H9 (cell line): ENCODE data around the gene HOOK2. TPM values are rescaled to one million over a fixed set of nuclear protein-coding genes. Genes with fewer than 3 reads are reported as not detected.

ENCODE experiments used
- DNase-seq: peaks from one replicate; pipeline ENCODE4 v3.0.0-alpha.2; 2017
- H2AFZ ChIP-seq: one replicate; pipeline ENCODE4 v1.6.1; 2013; ENCODE audit warnings: mild to moderate bottlenecking, low read length, control low read depth, moderate library complexity
- H2AK5ac ChIP-seq: 2 replicates; pipeline ENCODE4 v1.6.1; 2013; ENCODE audit warnings: low read length, control low read depth, mixed read lengths; ENCODE audit not compliant: insufficient read length
- H2BK120ac ChIP-seq: one replicate; pipeline ENCODE4 v1.6.1; 2013; ENCODE audit warnings: low read depth, mild to moderate bottlenecking, low read length, control low read depth, inconsistent platforms; ENCODE audit not compliant: poor library complexity, severe bottlenecking
- H2BK12ac ChIP-seq: 2 replicates; pipeline ENCODE4 v1.6.1; 2013; ENCODE audit warnings: low read length, control low read depth, mixed read lengths, low read depth; ENCODE audit not compliant: insufficient read length
- H2BK15ac ChIP-seq: 2 replicates; pipeline ENCODE4 v1.6.1; 2013; ENCODE audit warnings: low read depth, low read length, control low read depth
- H2BK20ac ChIP-seq: one replicate; pipeline ENCODE4 v1.6.1; 2013; ENCODE audit warnings: low read depth, mild to moderate bottlenecking, low read length, control low read depth, inconsistent platforms; ENCODE audit not compliant: poor library complexity, severe bottlenecking
- H2BK5ac ChIP-seq: 2 replicates; pipeline ENCODE4 v1.6.1; 2013; ENCODE audit warnings: low read length, control low read depth, mixed read lengths; ENCODE audit not compliant: insufficient read length
- H3K14ac ChIP-seq: 2 replicates; pipeline ENCODE4 v1.6.1; 2013; ENCODE audit warnings: low read length, control low read depth; ENCODE audit not compliant: insufficient read depth
- H3K18ac ChIP-seq: 2 replicates; pipeline ENCODE4 v1.6.1; 2013; ENCODE audit warnings: low read depth, mild to moderate bottlenecking, mixed read lengths, low read length, control low read depth; ENCODE audit not compliant: insufficient read length
- H3K23ac ChIP-seq: 2 replicates; pipeline ENCODE4 v1.6.1; 2013; ENCODE audit warnings: low read length, control low read depth, mixed read lengths, low read depth; ENCODE audit not compliant: insufficient read length
- H3K23me2 ChIP-seq: 2 replicates; pipeline ENCODE4 v1.6.1; 2013; ENCODE audit warnings: low read depth, mild to moderate bottlenecking, mixed read lengths, low read length, control low read depth; ENCODE audit not compliant: insufficient read length, poor library complexity, severe bottlenecking
- H3K27ac ChIP-seq: 2 replicates; pipeline ENCODE4 v1.5.1; 2013; ENCODE audit warnings: low read length, control low read depth, mixed read lengths, low read depth; ENCODE audit not compliant: insufficient read length
- H3K27me3 ChIP-seq: 2 replicates; pipeline ENCODE4 v1.6.1; 2013; ENCODE audit warnings: low read length, control low read depth, inconsistent platforms; ENCODE audit not compliant: insufficient read depth
- H3K4ac ChIP-seq: 2 replicates; pipeline ENCODE4 v1.6.1; 2013; ENCODE audit warnings: low read depth, mild to moderate bottlenecking, control low read depth, inconsistent platforms, low read length, moderate library complexity
- H3K4me1 ChIP-seq: 2 replicates; pipeline ENCODE4 v1.6.1; 2013; ENCODE audit warnings: low read length, control low read depth, inconsistent platforms; ENCODE audit not compliant: insufficient read depth
- H3K4me2 ChIP-seq: 2 replicates; pipeline ENCODE4 v1.6.1; 2013; ENCODE audit warnings: low read length, control low read depth, mixed read lengths; ENCODE audit not compliant: insufficient read length, insufficient read depth
- H3K56ac ChIP-seq: 2 replicates; pipeline ENCODE4 v1.6.1; 2013; ENCODE audit warnings: low read depth, mild to moderate bottlenecking, mixed read lengths, low read length, control low read depth; ENCODE audit not compliant: insufficient read length
- H3K79me1 ChIP-seq: 2 replicates; pipeline ENCODE4 v1.6.1; 2013; ENCODE audit warnings: low read depth, mild to moderate bottlenecking, moderate library complexity, low read length, control low read depth, inconsistent platforms; ENCODE audit not compliant: insufficient read depth, poor library complexity, severe bottlenecking
- H3K79me2 ChIP-seq: 2 replicates; pipeline ENCODE4 v1.6.1; 2013; ENCODE audit warnings: low read length, control low read depth, inconsistent platforms; ENCODE audit not compliant: insufficient read depth
- H3K9ac ChIP-seq: 2 replicates; pipeline ENCODE4 v1.6.1; 2013; ENCODE audit warnings: low read length, control low read depth, mixed read lengths; ENCODE audit not compliant: insufficient read length; ENCODE audit errors: extremely low read depth
- H3K9me3 ChIP-seq: one replicate; pipeline ENCODE4 v1.6.1; 2013; ENCODE audit warnings: low read depth, low read length, inconsistent platforms; ENCODE audit not compliant: control insufficient read depth
- H3T11ph ChIP-seq: one replicate; pipeline ENCODE4 v1.6.1; 2013; ENCODE audit warnings: mild to moderate bottlenecking, low read length, control low read depth, inconsistent platforms
- H4K20me1 ChIP-seq: one replicate; pipeline ENCODE4 v1.6.1; 2013; ENCODE audit not compliant: control insufficient read depth, insufficient read length, insufficient read depth
- H4K5ac ChIP-seq: 2 replicates; pipeline ENCODE4 v1.6.1; 2013; ENCODE audit warnings: low read depth, mild to moderate bottlenecking, mixed read lengths, low read length, control low read depth; ENCODE audit not compliant: insufficient read length
- H4K8ac ChIP-seq: replicated peaks from 2 replicates; pipeline ENCODE4 v1.6.1; 2013; ENCODE audit warnings: low read length, control low read depth, mixed read lengths, low read depth; ENCODE audit not compliant: insufficient read length
- H4K91ac ChIP-seq: 2 replicates; pipeline ENCODE4 v1.6.1; 2013; ENCODE audit warnings: low read depth, mild to moderate bottlenecking, moderate library complexity, mixed read lengths, low read length, control low read depth; ENCODE audit not compliant: insufficient read length
- H3K27ac Mint-ChIP-seq, 3 experiments: 2 replicates in 2 of 3; 3 replicates in 1 of 3; pipeline ENCODE4 v1.8.0; 2020 to 2021; ENCODE audit warnings: mixed read lengths in 3 of 3, mild to moderate bottlenecking in 1 of 3, moderate library complexity in 1 of 3
- H3K27me3 Mint-ChIP-seq: 2 replicates; pipeline ENCODE4 v1.8.0; 2021; ENCODE audit warnings: low read depth, mild to moderate bottlenecking, moderate library complexity, mixed read lengths
- H3K36me3 Mint-ChIP-seq, 3 experiments: 2 replicates in 2 of 3; 3 replicates in 1 of 3; pipeline ENCODE4 v1.8.0; 2020 to 2021; ENCODE audit warnings: low read depth in 3 of 3, mixed read lengths in 3 of 3; ENCODE audit not compliant: insufficient read depth in 1 of 3
- H3K4me1 Mint-ChIP-seq, 2 experiments: 2 replicates each; pipeline ENCODE4 v1.8.0; 2020; ENCODE audit warnings: mixed read lengths in 2 of 2
- H3K4me3 Mint-ChIP-seq, 2 experiments: 2 replicates in 1 of 2; 3 replicates in 1 of 2; pipeline ENCODE4 v1.8.0; 2020 to 2021; ENCODE audit warnings: mild to moderate bottlenecking in 2 of 2, mixed read lengths in 2 of 2, moderate library complexity in 1 of 2
- H3K9me3 Mint-ChIP-seq, 2 experiments: 2 replicates in 1 of 2; 3 replicates in 1 of 2; pipeline ENCODE4 v1.8.0; 2020; ENCODE audit warnings: mild to moderate bottlenecking in 2 of 2, mixed read lengths in 2 of 2, moderate library complexity in 1 of 2
- CTCF ChIP-seq: fragments of 200-600 bp; sonication (generic); conservative IDR thresholded peaks from 3 replicates; pipeline ENCODE4 v1.8.0; 2021; ENCODE audit warnings: antibody characterized with exemption, mild to moderate bottlenecking
- WGBS: extraction: QIAGEN DNeasy Blood & Tissue Kit; methylation state at CpG from one replicate; pipeline ENCODE4 v1.1.7; 2013; ENCODE audit warnings: missing lambda C conversion rate, low lambda C conversion rate, mixed read lengths; ENCODE audit not compliant: insufficient read length; ENCODE audit errors: extremely low coverage; 5-methylcytosine and 5-hydroxymethylcytosine counted together
- total RNA-seq: library from RNA; stranded (reverse); gene quantifications from 2 replicates; pipeline ENCODE4 v1.2.1, GENCODE V29; 2021

The HOOK2 gene
- total RNA-seq, 1 experiment from 2014 or later: 64.7 TPM

DNA sequence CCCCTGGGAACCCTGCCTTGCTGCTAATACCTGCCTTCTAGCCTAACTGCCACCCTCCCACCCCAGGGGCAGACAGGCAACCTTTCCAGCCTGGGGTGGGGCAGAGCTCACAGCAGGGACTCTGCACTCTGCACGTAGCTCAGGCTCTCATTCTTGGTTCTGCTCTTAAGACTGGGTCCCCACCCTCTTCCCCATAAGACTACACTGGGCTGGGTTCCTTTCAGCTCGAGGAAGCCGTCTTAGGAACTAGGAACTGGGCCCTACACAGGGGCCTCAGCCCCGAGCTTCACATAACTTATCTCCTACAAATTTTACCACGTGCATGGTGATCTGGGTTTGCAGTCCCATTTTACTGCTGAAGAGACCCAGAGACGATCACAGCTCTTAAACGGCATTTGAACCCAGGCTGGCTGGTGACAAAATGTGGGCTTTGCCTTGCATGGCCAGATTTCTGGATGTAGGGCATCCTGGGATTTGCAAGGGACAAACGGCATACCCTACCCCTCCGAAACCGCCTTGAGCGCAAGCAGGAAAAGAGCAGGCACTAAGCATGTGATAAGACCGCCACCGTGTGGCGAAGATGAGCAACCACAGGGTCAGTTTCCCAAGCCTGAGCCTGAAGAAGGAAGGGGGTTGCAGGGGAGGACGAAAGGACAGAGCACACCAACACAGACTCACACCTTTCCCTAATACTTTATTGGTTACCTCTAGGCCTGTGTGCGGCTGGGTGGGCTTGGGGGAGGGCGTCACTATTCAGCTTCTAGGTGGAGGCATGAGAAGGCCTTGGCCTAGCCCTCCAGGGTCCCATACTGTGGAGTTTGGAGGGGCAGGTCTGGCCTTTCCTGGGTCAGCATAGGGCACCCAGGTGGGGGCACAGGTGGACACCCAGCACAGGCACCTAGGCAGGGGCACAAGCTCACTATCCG lies 21.1 kb upstream of the HOOK2 start:
- H2BK20ac ChIP-seq: no peak overlapping the region
- no peak overlapping the region for H3K4ac ChIP-seq
- H2BK120ac ChIP-seq: no peak overlapping the region
- H3K79me1 ChIP-seq: peaks cover 4% of the 10 kb centered on the region
- H3K9me3 Mint-ChIP-seq: no peaks in the 10 kb centered on the region
- no peak overlapping the region for H4K8ac ChIP-seq
- H3K27ac ChIP-seq: no peak overlapping the region
- no peak overlapping the region for H2BK15ac ChIP-seq
- H3K27me3 ChIP-seq: no peaks in the 10 kb centered on the region
- no peak overlapping the region for H3K9ac ChIP-seq
- no peak overlapping the region for H3K4me2 ChIP-seq
- TF ChIP-seq CTCF: peak; percentile 96
- no peaks in the 10 kb centered on the region for H3K79me2 ChIP-seq
- H3K23ac ChIP-seq: no peak overlapping the region
- DNase-seq: peak; percentile 90
- no peak overlapping the region for H2AFZ ChIP-seq
- no peaks in the 10 kb centered on the region for H4K20me1 ChIP-seq
- peaks cover 29% of the 10 kb centered on the region for H3K23me2 ChIP-seq
- H2AK5ac ChIP-seq: no peak overlapping the region
- no peak overlapping the region for H4K5ac ChIP-seq
- no peak overlapping the region for H3T11ph ChIP-seq
- peaks cover 11 to 44% (median 35%) of the 10 kb centered on the region in 3 experiments; a peak in 6 of 7 replicates for H3K36me3 Mint-ChIP-seq
- H3K4me1 Mint-ChIP-seq: peaks cover 23 to 25% of the 10 kb centered on the region in 2 experiments
- no peak overlapping the region for H3K56ac ChIP-seq
- no peaks in the 10 kb centered on the region for H3K9me3 ChIP-seq
- peaks cover 2% of the 10 kb centered on the region for H3K27me3 Mint-ChIP-seq
- no peak overlapping the region for H2BK12ac ChIP-seq
- H3K4me3 Mint-ChIP-seq: peak overlapping the region in 1 of 2 experiments; percentile 67; a peak in 2 of 5 replicates
- H3K18ac ChIP-seq: no peak overlapping the region
- no peak overlapping the region for H3K14ac ChIP-seq
- no peak overlapping the region for H2BK5ac ChIP-seq
- H3K27ac Mint-ChIP-seq: peak overlapping the region; percentile 62 to 84 (median 81); a peak in 4 of 7 replicates
- WGBS: no CpG with 5 or more reads among the region's 18 CpGs
- no peaks in the 10 kb centered on the region; the same call in 1 of the 2 replicates for H3K4me1 ChIP-seq
- no peak overlapping the region for H4K91ac ChIP-seq
